Left colon (tissue), 2 donors: ENCODE data around the gene TPCN2. TPM values are rescaled to one million over a fixed set of nuclear protein-coding genes. Genes with fewer than 3 reads are reported as not detected.

ENCODE experiments used
- ATAC-seq: fragments of 200-7000 bp; cut with Tn5 transposase; one replicate; pipeline ENCODE4 v1.9.1; 2020; ENCODE audit warnings: mild to moderate bottlenecking, moderate library complexity
- DNase-seq, 2 donors: peaks; one replicate each; pipeline ENCODE4 v3.0.0-alpha.2; 2020
- intact Hi-C, 2 donors: fragments of 100-400 bp; cut with DNase I in 1 of 2; cut with micrococcal nuclease in 1 of 2; formaldehyde crosslinking; loops; one replicate each; pipeline versions ENCODE4 v1.11.2 to v1.14.0; 2022; cut with DNase I, micrococcal nuclease
- total RNA-seq, 2 donors: library from RNA; stranded (reverse); fragmentation: NEBNext Ultra II Directional; extraction: Animal tissue kit (Norgen Biotek cat#: 25700); gene quantifications; one replicate each; pipeline ENCODE4 v1.2.1, GENCODE V29; 2021
- donor health status: DM: no; HTN: no; CAD: no.
- donor health status: DM: yes; HTN: yes; CAD: no.

Gene TPCN2
- total RNA-seq, 2 donors from 2014 or later, result 17.1 to 17.6 TPM

DNA sequence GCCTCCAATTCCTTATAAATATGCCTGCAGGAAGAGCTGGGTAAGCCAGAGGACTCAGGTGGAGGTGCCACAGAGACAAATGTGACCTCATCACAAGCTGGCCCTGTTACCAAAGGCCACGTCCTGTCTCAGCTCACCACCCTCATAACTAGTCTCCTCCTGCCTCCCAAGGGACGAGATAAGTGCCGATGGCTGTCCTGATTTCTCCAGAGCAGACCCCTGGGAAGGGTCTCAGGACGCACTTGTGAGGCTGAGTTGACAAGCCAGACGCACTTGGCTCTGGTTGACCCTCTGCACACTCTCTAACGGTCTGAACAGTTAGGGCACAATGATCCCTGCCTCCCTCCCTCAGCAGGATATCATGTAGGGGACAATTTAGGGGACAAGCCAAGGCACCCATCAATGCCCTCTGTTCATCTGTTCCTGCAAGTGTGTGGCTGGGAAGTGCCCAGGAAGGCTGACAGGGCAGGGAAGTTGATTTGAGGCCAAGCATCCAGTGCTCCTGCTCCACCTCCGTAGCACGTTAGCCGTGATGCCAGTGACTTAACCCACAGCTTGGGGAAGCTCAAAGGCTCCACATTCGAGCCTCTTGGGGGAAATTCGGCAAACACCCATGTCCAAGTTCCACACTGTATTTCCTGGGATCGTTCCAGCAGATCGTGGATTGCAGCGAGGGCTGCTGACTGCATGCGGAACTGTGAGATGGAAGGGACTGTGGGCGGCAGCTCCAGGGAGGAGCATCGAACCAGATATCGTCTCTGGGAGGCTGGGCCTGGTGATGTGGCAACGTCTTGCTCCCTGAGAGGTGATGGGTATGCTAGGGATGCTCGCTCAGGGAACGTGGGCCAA lies 109.8 kb downstream of the TPCN2 start:
- intact Hi-C loops, result no loop called here
- ATAC-seq (no peak), DNase-seq (no peak)

DNA sequence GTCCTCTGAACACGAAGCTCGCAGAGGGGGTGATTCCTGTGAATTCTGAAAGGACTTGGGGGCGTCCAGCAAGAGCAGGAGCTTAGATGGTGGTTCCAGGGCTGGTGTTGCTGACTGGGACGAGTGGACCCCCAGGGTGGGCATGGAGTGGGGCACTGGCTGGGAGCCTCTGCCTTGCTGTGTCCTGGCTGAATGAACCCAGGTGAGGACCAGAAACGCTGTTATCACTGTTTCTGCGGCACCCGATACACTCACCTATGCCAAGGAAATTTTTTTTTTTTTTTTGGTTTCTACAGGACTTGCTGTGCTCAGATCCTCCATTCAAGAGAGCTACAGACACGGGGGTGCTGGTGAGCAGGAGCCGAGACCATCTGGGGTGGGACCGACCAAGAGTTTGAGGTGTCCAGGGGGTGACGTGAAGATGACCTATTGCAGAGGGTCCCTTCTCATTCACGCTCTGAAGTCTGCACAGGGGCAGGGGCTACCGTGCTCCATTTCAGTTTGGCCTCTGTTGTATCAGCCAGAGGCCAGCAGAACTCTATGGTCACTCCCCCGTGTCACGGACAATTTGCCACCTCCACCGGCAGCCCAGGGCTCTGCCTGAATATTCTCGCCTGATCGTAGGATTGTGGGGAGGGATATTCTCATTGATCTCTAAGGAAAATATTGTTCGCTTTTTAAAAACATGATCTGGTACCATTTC lies 110.6 kb downstream of the TPCN2 start:
- ATAC-seq, result no peak

DNA sequence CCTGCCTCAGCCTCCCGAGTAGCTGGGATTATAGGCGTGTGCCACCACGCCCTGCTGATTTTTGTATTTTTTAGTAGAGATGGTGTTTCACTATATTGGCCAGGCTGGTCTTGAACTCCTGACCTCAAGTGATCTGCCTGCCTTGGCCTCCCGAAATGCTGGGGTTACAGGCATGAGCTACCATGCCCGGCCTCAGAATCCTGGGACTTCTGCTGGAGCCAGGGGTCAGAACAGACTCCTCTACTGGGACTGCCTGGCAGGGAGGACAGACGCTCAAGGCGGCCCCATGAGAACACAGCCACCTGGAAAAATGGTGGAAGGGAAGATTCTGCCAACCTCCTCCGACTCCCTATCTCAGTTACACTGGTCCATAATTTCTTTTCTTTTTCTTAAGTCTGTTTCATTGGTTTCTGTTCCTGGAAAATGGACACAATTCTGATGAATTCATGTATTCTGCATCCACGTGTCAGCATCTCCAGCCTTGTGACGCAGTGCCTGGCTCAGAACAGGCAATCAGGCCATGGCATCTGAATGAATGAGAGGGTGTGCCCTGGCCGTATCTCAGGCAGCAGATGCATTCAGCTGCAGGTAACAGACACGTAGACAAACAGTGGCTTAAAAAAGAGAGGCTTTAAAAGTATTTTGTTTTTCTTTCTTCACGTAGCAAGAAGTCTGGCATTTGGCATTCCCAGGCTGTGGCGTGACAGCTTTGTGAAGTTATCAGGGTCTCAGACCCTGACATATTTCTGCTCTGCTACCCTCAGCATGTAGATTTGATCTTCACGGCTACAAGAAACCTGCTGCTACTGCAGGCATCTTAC lies 111.8 kb downstream of the TPCN2 start:
- intact Hi-C loops, result no loop called here
- DNase-seq (no peak), ATAC-seq (no peak)

More for the DNA sequence above, 110.6 kb downstream of the TPCN2 start:
- intact Hi-C loops, result no loop called here
- DNase-seq, result no peak

DNA sequence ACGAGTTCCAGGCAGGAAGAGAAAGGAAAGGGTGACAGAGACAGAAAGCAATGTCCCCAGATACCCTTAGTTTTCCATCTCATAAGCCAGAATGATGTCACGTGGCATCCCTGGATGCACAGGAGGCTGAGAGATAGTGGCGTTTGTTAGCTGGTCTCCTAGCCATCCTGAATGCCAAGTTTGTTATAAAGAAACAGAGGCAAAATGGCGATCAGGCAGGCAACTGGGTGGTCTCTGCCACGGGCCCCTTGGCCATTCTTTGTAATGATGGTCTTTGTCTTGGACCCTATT lies 112.3 kb downstream of the TPCN2 start:
- DNase-seq (no peak), ATAC-seq (no peak)
- intact Hi-C loops, result no loop called here

DNA sequence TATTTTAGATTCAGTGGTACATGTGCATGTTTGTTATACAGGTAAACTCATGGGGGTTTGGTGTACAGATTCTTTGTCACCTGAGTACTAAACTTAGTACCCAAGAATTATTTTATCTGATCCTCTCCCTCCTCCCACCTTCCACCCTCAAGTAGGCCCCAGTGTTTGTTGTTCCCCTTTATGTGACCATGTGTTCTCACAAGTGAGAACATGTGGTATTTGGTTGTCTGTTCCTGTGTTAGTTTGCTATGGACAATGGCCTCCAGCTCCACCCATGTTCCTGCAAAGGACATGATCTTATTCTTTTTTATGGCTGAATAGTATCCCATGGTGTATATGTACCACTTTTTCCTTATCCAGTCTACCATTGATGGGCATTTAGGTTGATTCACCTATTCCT lies 113.8 kb downstream of the TPCN2 start:
- no peak for DNase-seq
- ATAC-seq, result no peak
- intact Hi-C loops, result no loop called here

DNA sequence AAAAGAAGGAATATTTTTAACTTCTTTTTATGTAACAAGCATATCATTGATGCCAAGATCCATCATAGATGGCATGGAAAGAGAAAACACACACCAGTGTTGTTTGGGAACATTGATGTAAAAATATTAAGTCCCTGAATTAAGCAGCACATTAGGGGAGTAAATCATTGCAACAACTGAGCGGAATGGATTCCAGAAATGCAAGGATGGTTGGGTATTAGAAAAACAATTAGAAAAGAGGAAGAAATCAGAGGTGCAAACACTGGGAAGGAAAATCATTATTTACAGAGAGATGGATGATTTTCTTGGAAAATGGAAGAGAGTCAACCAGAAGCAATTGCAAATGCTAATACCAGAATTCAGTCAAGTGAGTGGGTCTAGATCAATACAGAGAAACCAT lies 115.1 kb downstream of the TPCN2 start:
- ATAC-seq (no peak), DNase-seq (no peak)
- intact Hi-C loops, result no loop called here

DNA sequence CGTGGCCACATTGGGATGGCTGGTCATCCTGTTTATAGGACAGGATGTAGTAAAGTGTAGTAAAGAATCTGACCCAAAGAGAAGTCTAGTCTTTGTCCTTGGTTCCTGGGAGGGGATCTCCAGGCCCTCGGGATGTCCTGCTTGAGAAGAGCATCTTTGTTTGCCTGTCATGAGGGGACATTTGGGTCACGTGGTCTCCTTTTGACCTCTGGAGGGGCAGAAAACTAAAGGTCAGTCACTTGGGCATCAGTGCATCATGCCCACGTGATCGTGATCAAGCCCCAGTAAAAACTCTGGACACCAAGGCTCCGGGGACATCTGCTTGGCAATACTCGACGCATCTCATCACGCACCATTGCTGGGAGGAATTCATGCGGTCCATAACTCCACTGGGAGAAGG lies 116.1 kb downstream of the TPCN2 start:
- no peak for DNase-seq
- intact Hi-C loops, result no loop called here
- no peak for ATAC-seq

DNA sequence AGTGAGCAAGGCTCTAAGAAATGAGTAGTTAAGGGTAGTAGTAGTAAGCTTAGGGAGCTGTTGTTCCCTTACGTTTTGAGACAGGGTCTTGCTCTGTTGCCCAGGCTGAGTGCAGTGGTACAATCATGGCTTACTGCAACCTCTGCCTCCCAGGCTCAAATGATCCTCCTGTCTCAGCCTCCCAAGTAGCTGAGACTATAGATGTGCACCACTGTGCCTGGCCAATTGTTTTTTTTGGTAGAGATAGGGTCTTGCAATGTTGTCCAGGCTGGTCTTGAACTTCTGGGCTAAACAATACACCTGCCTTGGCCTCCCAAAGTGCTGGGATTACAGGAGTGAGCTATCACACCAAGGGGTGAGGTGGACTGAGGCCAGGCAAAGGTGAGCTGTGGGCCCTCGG lies 117.0 kb downstream of the TPCN2 start:
- intact Hi-C loops, result no loop called here
- no peak for ATAC-seq
- DNase-seq, result no peak

DNA sequence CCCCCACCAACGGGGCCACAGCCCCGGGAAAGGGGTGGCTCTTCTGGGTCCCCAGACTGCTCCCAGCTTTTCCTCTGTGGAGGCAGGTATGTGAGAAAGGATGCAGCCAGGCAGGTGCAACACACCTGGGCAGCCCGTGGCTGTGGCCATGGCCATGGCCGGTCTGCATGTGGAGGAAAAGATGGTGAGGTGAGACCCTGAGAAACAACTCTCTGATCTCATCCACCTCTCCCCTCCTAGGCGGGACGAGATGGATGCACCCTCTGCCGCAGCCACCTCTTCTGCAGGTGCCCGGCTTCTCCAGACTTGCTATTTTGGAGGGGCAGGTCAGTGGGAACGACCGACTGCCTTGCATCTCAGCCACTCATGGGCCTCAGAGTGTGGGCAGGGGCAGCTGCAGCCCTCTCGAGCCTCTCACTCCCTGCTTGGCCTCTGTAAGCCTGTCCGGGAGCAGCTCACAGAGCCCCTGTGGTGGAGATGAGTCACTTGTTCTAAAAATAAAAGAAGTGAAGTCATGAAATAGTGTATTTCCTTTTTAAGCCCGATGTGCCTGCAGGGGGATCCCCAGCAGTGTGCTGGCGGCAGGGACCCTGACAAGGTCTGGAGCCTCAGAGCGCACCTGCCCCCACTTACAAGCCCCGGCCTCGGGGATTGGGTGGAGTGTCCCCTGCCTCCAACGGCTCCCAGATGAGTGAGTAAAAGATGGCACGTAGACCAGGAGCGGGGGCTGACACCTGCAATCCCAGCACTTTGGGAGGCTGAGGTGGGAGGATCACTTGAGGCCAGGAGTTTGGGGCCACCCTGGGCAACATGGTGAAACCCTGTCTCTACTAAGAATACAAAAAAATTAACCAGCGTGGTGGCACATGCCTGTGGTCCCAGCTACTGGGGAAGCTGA lies 117.7 kb downstream of the TPCN2 start:
- intact Hi-C loops, result no loop called here
- DNase-seq (peak in 1 of 2 donors; percentile 16), ATAC-seq (peak; percentile 33)

DNA sequence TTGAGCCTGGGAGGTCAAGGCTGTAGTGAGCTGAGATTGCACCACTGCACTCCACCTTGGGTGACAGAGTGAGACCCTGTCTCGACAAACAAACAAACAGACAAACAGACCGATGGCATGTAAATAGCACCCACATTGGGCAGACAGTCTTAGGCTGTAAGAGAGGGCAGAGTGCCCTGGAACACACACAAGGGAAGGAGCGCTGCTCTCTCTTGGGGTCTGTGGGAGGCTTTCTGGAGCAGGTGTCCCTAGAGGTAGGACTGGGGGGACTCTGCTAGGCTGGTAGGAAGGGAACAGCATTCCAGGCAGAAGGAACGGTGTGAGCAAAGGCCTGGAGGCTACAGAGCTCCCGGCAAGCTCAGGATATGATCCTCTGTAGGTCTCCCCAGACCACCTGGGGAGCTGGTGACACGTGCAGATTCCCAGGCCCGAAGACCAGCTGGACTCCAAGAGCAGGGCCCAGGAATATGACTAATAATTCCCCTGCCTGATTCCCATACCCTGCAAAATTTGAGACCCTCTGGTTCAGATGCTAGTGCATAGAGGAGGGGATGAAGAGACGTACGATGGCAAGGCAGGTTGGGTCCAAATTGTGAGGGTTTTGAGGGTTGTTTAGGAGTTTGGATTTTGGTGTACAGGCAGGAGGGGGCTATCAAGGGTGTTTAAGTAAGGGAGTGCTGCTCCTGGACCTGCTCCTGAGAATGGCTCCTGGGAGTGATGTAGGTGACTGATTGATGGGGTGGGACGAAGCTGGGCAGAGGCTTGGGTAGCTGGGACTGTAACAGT lies 118.6 kb downstream of the TPCN2 start:
- DNase-seq, result no peak
- intact Hi-C loops, result no loop called here
- no peak for ATAC-seq

DNA sequence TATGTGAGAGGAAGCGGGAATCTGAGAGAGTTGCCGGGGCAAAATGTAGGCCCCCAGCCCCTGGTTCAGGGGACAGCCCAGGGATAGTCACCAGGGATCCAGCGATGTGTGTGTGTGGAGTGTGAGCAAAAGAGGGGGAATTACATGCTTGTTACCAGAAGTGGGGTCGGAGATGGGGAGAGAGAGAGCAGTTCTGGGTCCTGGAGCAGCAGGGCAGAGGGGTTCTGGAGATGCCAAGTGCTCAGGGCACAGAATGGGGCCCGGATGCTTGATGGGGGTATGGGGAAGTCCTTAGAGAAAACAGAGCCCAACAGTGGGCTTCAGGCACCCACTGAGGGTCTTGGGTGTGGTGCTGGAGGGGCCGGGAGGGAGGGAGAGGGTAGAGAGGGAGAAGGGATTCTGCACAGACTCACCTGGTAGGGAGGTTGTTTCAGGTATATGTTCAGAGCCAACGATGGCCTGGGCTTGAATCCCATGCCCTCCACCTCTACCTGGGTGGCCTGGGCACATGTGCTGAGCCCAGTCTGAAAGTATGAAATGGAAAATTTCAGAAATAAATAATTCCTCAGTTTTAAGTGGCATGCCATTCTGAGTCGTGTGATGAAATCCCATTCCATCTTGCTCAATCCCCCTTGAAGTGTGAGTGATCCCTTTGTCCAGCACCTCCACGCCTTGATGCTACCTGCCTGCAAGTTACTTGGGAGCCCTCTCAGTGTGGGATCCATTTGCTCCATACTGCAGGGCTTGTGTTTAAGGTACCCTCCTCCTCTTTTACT lies 119.4 kb downstream of the TPCN2 start:
- no peak for DNase-seq
- intact Hi-C loops, result no loop called here
- no peak for ATAC-seq

DNA sequence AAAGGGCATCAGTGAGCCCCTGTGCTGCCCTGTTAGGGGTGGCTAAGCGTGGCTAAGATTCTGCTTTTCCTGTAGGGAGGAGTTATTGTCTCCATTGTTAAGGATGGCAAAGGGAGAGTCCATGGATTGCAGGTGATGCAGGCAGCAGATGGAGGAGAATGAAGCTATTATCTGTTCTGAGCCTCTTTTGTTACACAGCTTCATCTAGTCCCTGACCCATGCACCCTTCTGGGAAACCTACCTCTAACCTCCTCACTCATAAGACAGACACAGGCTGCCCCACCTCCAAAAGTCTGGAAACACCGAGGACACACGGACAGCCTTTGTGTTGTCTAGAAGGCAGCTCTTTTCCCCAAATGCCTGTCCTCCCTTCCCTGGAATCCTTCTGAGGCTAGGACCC lies 120.7 kb downstream of the TPCN2 start:
- ATAC-seq (no peak), DNase-seq (no peak)
- intact Hi-C loops, result no loop called here

DNA sequence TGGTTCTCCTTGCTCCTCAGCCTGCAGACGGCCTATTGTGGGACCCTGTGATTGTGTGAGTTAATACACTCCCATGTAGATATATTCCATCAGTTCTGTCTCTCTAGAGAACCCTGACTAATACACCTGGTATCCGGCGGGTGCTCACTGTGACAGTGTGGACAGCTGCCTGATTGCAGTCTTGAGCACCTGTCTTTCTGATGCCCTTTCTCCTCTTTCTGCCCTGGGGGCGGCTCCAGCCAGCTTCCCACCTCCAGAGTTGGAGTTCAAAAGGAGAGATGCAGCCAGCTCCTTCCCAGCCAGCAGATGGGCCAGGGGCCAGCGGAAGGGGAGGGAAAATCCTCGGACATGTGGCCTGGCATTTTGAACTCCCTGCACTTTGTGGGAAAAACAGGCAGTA lies 122.0 kb downstream of the TPCN2 start:
- ATAC-seq (no peak), DNase-seq (no peak)
- intact Hi-C loops, result no loop called here

DNA sequence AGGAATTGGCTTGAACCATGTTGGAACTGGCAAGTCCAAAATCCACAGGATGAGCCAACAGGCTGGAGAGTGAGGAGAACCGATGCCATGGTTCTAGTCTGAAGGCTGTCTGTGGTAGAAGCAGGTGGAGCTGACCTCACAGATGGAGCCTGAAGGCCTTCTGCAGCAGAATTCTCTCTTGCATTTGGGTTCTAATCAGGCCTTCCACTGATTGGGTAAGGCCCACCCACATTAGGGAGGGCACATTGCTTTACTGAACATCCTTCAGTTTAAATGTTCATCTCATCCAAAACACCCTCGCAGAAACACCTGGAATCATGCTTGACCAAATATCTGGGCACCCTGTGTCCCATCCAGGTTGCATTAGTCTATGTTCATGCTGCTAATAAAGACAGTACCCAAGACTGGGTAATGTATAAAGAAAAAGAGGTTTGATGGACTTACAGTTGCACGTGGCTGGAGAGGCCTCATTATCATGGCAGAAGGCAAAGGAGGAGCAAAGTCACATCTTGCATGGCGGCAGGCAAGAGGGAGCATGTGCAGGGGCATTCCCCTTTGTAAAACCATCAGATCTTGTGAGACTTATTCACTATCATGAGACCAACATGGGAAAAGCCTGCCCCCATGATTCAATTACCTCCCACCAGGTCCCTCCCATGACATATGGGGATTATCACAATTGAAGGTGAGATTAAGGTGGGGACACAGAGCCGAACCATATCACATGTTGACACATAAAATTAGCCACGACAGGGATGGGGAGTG lies 122.9 kb downstream of the TPCN2 start:
- intact Hi-C loops, result no loop called here
- ATAC-seq (no peak), DNase-seq (no peak)

DNA sequence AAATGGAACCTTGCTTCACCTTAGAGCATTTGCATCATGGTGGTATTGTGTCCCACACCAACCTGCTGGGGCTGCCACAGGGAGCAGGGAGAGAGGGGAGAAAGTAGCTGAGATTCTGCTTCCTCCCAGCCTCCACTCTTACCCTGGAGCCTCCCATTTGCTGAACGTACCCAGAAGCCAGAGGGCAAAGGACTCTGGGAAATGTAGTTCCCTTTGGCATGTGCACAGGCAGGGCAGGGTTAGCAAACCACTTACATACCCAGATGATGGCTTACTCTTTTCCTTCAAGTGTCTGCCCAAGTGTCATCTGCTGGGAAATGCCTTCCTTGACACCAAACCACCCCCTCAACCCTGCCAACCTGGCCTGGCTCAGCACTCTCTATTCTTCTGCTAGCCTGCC lies 123.9 kb downstream of the TPCN2 start:
- ATAC-seq, result peak; percentile 45
- intact Hi-C loops, result no loop called here
- DNase-seq, result no peak

DNA sequence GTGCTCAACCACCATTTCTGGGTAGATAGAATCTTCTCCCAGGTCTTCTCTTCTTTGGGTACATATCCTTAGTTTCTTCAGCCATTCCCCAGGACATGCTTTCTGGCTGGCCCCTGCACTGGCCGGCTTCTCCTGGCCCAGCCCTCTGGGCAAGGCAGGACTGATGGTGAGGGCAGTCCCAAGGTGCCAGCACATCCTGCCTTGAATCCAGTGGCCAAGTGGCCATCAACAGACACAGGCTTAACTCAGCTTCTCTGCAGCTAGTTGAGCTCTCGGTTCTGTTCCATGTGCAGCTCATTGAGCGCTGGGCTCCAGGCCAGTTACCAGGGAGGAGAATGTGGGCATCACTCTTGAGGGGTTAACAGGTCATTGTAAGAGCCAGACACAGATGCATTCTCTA lies 124.6 kb downstream of the TPCN2 start:
- ATAC-seq, result no peak
- intact Hi-C loops, result no loop called here
- DNase-seq, result no peak
